Dedifferentiated amniotic fluid mesenchymal stem cell (primary cell): ENCODE data around the gene OR2V2.

Experiments used
- DNase-seq: peaks from one replicate; pipeline ENCODE4 v3.0.0-alpha.2; 2016; ENCODE audit errors: extremely low spot score

The OR2V2 gene

GRCh38 chr5:181142054-181142453 lies 5.3 kb upstream of the OR2V2 start:
- DNase-seq, result no peak

GRCh38 chr5:181145133-181145532 lies 2.3 kb upstream of the OR2V2 start:
- no peak for DNase-seq

- DNase-seq, result no peak
Observed at GRCh38 chr5:181149355-181149754, 2.0 kb downstream of the OR2V2 start.

- DNase-seq, result no peak
Observed at GRCh38 chr5:181149806-181150733, 2.7 kb downstream of the OR2V2 start.

- DNase-seq, result no peak
Observed at GRCh38 chr5:181151146-181151545, 3.8 kb downstream of the OR2V2 start.

- no peak for DNase-seq
Observed at GRCh38 chr5:181152406-181152805, 5.0 kb downstream of the OR2V2 start.

GRCh38 chr5:181153814-181154213 lies 6.4 kb downstream of the OR2V2 start:
- DNase-seq, result no peak

GRCh38 chr5:181156758-181157157 lies 9.4 kb downstream of the OR2V2 start:
- DNase-seq, result no peak

- DNase-seq, result no peak
Observed at GRCh38 chr5:181158869-181159268, 11.5 kb downstream of the OR2V2 start.

- DNase-seq, result peak; percentile 82
Observed at GRCh38 chr5:181159286-181160151, 12.1 kb downstream of the OR2V2 start.

- DNase-seq, result peak; percentile 45
Observed at GRCh38 chr5:181160152-181160754, 12.9 kb downstream of the OR2V2 start.

GRCh38 chr5:181160755-181161533 lies 13.6 kb downstream of the OR2V2 start:
- peak; percentile 61 for DNase-seq

GRCh38 chr5:181161534-181162175 lies 14.3 kb downstream of the OR2V2 start:
- no peak for DNase-seq

GRCh38 chr5:181163487-181164075 lies 16.2 kb downstream of the OR2V2 start:
- DNase-seq, result no peak

- no peak for DNase-seq
Observed at GRCh38 chr5:181164076-181164952, 16.9 kb downstream of the OR2V2 start.

GRCh38 chr5:181166812-181167733 lies 19.7 kb downstream of the OR2V2 start:
- no peak for DNase-seq

GRCh38 chr5:181167814-181168488 lies 20.6 kb downstream of the OR2V2 start:
- no peak for DNase-seq

- no peak for DNase-seq
Observed at GRCh38 chr5:181168595-181169118, 21.3 kb downstream of the OR2V2 start.
